NB4 (cell line): ENCODE data around the gene UMAD1.

Source experiments
- MYC ChIP-seq: IDR thresholded peaks from 2 replicates; pipeline ENCODE4 v1.6.1; 2011; ENCODE audit warnings: low read depth, low read length
- POLR2A ChIP-seq: IDR thresholded peaks from 2 replicates; pipeline ENCODE4 v1.6.1; 2011; ENCODE audit warnings: mild to moderate bottlenecking; ENCODE audit not compliant: insufficient read length; ENCODE audit errors: extremely low read depth
- TF ChIP-seq, protein P1 (sequence below): IDR thresholded peaks from one replicate; pipeline ENCODE4 v1.5.1; 2012; ENCODE audit warnings: low read depth, low read length

- TF ChIP-seq, protein P1, sequence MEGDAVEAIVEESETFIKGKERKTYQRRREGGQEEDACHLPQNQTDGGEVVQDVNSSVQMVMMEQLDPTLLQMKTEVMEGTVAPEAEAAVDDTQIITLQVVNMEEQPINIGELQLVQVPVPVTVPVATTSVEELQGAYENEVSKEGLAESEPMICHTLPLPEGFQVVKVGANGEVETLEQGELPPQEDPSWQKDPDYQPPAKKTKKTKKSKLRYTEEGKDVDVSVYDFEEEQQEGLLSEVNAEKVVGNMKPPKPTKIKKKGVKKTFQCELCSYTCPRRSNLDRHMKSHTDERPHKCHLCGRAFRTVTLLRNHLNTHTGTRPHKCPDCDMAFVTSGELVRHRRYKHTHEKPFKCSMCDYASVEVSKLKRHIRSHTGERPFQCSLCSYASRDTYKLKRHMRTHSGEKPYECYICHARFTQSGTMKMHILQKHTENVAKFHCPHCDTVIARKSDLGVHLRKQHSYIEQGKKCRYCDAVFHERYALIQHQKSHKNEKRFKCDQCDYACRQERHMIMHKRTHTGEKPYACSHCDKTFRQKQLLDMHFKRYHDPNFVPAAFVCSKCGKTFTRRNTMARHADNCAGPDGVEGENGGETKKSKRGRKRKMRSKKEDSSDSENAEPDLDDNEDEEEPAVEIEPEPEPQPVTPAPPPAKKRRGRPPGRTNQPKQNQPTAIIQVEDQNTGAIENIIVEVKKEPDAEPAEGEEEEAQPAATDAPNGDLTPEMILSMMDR, result no peak
- TF ChIP-seq POLR2A (no peak), MYC (no peak)
Observed at GRCh38 chr7:7920056-7920455, 279.5 kb downstream of the UMAD1 start.
